ENCODE results near the gene CLDN5.
"Not testable (repeated sequence)": the region's sequence is repeated elsewhere in the genome, so short reads cannot be mapped to it uniquely, and the experiment has no call there.

Gene CLDN5

GRCh38 chr22:19547620-19548019, 23.4 kb upstream of the CLDN5 start:
- FAIRE-seq, result no peak

- no peak for FAIRE-seq
Observed at GRCh38 chr22:19546680-19547079, 22.5 kb upstream of the CLDN5 start.

DNA sequence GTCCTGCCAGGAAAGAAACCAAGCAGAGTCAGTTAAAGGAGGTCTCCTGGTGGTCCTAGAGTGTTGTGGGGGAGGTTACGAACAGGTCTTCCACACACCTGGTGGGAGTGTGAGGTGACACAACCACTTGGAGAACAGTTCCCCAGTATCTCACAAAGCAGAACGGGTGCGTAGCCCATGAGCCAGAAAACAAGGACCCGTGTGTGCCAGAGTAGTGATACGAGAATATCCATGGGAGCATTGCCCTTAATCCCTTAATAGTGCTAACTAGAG, 21.7 kb upstream of the CLDN5 start:
- FAIRE-seq, result no peak

DNA sequence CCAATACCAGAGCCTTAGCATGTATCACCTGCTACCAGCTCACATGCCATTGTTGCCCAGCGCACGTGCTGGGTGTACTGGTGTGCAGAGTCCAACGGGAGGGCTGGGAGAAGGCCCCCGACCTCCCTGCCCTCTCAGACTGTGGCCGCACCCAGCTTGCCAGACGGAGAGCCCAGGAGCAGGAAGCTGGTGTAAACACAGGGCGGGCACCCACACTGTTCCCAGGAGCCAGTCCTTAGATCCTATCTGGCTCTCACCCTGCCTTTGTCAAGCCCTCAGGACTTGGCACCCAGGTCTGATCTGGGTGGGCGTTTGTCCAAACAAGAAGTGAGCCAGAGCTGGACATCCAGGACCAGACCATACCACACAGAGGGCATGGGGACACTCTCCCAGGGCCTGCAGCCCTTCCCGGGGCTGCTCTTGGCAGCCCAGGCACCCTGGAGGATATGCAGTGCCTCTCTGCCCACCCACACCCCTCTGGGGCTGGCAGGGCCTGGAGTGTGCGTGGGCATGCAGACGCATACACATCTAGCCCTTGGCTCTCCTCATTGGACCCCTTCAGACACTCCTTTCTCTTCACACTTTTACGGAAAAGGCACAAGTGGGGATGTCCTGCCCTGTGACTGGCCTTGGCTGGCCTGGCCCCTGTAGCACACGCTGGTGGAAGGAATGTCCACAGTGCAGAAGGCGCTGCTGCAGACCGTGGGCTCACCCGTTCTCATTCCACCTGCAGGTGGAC, 19.9 kb upstream of the CLDN5 start:
- FAIRE-seq, result no peak

DNA sequence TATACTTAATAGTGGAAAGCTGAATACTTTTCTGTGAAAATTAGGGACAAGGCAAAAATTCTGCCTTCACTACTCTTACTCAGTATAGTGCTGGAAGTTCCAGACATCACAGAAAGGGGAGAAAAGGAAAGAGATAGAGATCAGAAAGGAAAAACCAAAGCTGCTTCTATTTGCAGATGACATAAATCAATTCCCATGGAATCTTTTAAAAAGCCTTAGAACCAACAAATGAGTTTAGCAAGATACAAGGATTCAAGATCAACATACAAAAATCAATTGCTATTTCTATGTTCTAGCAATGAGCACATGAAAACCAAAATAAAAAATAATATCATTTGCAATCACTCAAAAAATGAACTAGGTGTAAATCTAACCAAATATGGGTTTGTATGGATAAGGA, 16.2 kb upstream of the CLDN5 start:
- no peak for FAIRE-seq

- FAIRE-seq, result no peak
Observed at GRCh38 chr22:19537941-19538488, 13.8 kb upstream of the CLDN5 start.

- FAIRE-seq, result no peak
Observed at GRCh38 chr22:19536564-19536963, 12.4 kb upstream of the CLDN5 start.

DNA sequence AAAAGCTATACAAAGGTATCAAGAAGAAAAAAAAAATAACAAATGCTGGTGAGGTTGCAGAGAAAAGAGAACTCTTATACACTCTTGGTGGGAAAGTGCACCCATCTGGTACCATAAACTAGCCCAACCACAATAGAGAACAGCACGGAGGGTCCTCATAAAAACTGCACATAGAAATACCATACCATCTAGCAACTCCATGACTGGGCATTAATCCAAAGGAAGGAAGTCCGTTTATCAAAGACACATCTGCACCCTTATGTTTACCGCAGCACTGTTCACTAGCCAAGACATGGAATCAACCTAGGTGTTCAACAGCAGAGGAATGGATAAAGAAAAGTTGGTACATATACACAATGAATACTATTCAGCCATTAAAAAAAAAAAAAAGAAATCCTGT, 10.8 kb upstream of the CLDN5 start:
- FAIRE-seq, result no peak

GRCh38 chr22:19533857-19534256, 9.6 kb upstream of the CLDN5 start:
- no peak for FAIRE-seq

- FAIRE-seq, result no peak
Observed at GRCh38 chr22:19533049-19533626, 8.9 kb upstream of the CLDN5 start.

- FAIRE-seq, result not testable (repeated sequence)
Observed at GRCh38 chr22:19531327-19531726, 7.1 kb upstream of the CLDN5 start.

GRCh38 chr22:19530751-19531150, 6.5 kb upstream of the CLDN5 start:
- no peak for FAIRE-seq

DNA sequence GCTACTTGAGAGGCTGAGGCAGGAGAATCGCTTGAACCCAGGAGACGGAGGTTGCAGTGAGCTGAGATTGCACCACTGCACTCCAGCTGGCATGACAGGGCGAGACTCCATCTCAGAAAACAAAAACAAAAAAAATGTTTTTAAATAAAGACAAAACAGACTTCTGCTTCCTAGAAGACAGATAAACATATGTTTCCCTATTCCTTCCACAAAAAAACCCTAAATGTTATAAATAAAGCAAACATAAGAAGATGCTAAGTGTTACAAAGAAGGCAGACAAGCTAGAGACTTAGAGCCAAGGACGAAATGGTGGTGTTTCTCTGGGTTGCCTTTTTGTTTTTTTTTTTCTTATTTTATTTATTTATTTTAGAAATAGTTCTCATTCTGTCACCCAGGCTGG, 5.6 kb upstream of the CLDN5 start:
- no peak for FAIRE-seq

DNA sequence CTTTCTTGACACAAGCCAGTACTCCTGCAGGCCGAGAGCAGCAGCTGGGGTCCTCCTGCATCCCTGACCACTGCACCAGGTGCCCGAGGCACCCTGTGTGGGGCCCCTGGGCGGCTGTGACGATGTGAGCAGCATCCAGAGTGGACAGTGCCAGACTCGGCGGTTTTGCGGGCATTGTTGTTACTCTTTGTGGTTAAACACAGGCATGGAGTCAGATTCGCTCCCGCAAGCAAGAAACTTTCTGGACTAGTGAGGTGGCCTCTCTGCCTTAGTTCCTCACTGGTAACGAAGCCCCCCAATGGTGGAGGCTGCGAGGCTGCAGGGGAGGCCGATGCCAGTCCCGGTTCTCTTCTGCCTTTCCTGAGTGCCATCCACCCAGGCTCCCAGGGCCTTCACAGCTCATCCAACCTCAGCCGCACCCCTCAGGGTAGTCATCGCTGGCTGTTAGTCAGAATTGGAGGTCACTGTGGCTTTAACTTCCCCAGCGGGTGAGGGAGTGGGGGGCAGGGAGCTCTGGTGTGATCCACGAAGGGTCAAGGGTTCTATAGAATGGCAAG, 3.7 kb upstream of the CLDN5 start:
- no peak for FAIRE-seq

DNA sequence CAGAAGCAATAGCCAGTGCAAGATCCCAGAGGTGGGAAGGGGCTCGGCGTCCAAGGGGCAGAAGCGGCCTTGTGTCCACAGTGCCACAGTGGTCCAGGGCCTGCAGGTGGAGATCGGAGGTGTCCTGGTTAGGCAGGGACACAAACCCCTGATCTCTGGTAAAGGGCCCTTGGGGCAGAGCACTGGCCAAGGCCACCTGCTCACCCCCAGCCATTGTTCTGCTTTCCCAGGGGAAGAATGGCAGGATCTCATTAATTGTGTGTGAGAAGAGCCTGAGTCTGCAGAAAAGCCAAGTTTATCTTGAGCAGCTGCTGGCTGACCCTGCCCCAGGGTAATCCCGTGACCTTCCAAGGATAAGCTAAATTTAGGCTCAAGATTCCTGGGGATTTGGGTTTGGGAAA, 3.1 kb upstream of the CLDN5 start:
- FAIRE-seq, result no peak

DNA sequence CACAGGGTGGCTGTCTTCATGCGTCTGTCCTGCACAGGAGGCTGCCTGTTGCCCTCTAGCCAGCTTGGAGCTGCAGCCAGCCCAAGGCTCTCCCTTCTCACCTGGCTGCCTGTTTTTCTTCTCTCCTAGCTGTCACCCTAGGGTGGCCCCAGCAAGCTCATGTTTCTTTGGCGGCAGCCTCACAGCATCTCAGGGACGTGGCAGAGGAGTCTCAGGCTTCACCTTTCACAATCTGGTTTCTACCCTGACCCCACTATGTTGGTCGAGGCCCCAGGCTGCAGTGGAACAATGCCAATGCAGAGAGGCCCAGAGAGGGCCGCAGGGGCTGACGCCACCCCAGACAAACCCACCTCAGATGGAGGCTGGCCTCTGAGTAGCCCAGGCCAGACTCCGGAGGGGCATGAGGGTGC, 2.5 kb upstream of the CLDN5 start:
- FAIRE-seq, result no peak

DNA sequence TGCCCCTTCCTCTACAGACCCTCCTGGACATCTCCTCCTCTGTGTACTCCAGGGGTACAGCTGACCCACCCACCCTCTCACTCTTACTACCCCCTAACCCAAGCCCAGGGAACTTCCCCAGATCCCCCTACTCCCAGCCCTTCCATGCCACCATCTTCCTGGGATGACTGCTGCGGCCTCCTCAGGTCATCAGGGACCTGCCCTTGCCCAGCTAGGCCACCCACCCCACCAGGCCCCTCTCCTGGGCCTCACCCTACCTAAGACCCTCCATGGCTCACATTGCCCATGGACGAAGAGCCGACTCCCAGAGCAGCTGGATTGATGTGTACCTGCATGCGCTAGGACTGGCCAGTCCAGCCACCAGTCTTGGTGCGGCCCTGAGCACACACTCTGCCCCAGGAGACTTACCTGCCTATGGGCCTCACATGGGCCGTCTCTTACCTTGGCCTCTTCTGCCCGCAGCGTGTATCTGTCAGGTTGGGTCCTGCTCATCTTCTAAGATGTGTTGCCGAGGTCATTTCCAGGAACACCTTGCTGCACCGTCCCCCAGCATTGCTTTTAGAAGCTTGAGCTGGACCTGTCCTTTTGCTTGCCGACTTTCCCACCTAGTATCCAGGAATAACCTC, 2.0 kb upstream of the CLDN5 start:
- FAIRE-seq, result no peak

GRCh38 chr22:19525666-19526065, 1.5 kb upstream of the CLDN5 start:
- FAIRE-seq, result no peak

DNA sequence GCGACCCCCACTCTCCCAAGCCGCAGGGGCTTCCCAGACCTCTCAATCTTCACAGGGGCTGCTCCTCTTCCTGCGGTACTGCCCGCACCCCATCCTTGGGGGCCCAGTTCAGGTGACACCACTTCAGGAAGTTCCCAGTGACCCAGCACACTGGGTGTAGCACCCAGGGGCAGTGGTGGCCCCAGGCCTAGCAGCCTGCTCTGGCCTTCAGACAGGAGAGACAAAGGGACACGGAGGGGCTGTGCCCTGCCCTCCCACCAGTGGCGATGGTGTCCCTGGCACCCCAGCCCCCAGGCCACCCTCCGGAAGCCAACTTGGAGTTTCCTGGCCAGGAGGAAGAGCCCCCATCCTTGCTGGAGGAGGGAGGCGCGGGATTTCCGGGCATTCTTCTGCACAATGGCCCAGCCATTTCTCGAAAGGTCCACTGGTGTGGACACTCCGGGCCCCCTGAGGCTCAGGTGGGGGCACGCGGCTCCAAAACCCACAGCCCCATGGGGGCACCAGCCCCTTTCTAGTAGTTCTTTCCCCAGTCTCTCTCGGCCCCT, 978 bp upstream of the CLDN5 start:
- FAIRE-seq, result no peak

- FAIRE-seq, result no peak
Observed at GRCh38 chr22:19523240-19524169, 705 bp downstream of the CLDN5 start.

DNA sequence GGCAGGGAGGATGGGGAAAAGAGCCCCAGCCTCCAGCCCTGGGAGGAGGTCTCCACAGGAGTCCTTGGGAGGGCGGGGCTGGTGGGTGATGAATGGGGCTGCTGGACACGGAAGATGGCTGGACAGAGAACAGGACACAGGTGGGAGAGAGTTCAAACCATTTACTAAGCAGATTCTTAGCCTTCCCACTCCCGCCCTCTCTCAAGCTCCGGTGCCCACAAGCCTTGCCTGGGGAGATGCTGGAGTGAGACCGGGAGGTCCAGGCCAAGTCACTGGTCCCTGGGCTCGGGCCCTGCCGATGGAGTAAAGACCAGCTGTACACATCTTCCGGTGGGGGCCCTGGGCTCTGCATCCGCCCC, 1.4 kb downstream of the CLDN5 start:
- no peak for FAIRE-seq

GRCh38 chr22:19522190-19522880, 1.9 kb downstream of the CLDN5 start:
- FAIRE-seq, result no peak

All from endometrium (tissue), 2 donors.